HG02943 (cell line): ENCODE results near the gene PIP4K2A.
"Not testable (repeated sequence)": the region's sequence is repeated elsewhere in the genome, so short reads cannot be mapped to it uniquely, and the experiment has no call there.

Experiments used
- ATAC-seq: cut with Tn5 transposase; IDR thresholded peaks from one replicate; pipeline ENCODE4 v1.9.1; 2021; ENCODE audit warnings: mild to moderate bottlenecking, low read depth, moderate library complexity; ENCODE audit not compliant: unreplicated experiment

The PIP4K2A gene

DNA sequence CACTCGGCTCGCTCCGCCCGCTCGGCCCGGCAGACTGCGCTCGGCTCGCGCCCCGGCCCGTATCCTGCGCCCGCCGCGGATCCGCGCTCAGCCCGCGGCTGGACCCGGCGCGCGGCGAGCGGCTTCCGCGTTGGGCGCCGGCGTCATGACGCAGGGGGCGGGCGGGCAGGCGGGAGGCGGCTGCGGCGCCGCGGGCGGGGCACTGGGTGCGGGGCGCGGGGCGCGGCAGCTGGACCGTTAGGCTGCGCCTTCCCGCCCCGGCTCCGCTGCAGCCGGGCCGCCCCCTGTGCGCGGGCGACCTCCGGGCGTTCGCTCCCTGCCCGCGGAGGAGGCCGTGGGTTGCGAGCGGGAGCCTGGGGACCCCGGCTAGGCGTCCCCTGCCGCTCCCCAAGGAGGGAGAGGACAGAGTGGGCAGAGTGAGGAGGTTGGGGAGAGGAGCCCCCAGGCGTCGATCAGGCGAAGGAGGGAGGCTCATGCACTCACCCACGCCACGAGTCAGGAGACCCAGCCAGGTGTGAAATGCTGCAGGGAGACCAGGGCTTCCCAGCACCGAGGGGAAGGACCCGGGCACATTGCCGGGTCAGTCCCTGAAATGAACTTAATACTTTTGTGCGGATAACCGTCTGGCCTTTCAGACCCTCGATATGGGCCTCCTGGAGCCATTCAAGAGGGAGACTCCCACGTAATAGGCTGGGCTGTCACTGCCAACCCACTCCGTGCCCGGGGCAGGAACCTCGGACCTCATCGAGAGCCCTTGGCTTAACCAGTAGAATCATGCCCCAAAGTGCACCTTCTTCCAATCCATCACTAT, at the start of gene PIP4K2A:
Gene PIP4K2A, minus strand, starts transcription at position 100 of the 811 bp plus-strand sequence. CDS start 252 bp downstream, outside the sequence.
- ATAC-seq, result peak; percentile 80

DNA sequence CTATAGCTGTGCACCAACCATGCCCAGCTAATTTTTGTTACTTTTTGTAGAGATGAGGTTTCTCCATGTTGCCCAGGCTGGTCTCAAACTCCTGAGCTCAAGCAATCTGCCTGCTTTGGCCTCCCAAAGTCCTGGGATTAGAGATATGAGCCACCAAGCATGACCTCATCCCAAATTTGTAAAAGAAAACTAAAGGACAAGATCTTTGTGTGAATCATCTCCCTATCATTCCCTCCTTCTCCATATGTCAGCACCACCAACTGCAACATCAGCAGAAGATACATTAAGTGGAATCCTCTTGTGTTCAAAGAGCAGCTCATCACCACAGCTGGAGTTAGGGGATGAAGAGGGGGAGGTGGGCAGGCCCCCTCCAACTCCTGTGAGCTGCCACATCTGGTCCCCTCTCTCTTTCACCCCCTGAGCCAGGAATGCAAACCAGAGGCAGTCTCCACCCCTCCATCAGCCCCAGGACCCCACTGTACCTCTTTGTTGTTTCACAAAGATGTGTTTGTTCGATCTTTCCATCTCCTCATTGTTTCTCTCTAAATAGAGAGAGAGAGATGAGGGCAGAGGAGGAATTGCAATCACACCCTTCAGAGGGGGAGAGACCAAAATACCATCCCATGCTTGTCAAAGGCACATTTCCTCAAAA, 47.3 kb upstream of the PIP4K2A start:
- no peak for ATAC-seq

DNA sequence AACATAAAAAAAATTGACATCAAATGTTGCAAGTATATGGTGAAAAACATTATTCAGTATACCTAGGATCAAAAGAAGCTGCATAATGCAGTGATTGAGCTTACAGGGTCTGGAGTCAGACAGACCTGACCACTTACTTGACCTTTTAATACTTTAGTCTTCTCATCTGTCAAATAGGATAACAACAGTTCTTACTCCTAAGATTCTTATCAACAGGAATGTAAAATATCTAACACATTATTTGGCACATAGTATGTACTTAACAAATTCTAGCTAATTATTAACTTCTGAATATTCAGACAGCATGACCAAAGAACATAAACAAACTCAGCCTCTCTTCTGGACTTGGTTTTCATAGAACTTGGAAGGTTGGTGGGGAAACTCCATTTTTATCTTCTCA, 45.6 kb upstream of the PIP4K2A start:
- no peak for ATAC-seq

GRCh38 chr10:22758867-22759266, 44.5 kb upstream of the PIP4K2A start:
- no peak for ATAC-seq

DNA sequence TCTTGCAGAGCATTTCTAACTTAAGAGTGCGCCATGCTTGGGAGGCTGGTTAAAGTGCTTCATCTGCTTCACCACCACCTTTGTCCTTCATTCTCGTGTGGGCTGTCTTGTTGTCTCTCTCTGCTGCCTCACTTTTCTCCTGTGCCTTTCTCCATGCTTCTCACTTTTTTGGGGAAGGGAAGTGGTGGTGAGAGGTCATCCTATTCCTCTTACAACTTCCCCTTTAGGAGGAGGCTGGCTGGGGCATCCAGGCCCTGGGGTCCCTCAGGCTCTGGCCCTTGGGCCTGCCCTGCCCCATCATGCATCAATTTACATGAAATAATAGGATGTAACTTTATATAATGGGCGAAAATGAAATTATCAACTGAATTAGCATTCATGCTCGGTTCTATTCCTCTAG, 39.9 kb upstream of the PIP4K2A start:
- ATAC-seq, result no peak

DNA sequence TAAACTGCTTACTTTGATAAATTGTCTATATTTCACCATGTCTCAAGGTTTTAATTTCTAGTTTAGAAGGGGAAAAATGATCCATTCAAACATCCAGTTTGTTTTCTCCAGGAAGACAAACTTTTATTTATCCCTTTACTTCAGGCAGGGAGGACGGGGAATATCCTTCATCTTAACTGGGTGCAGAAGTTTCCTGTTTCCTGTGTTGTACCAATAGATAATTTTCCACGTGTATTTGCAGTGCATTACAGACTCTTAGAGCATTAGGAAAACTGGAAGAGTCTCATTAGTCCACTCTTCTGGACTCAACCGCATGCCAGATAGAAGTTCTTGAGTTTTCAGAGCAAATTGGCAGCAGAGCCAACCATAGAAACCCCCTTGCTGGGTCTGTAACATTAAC, 39.4 kb upstream of the PIP4K2A start:
- no peak for ATAC-seq

DNA sequence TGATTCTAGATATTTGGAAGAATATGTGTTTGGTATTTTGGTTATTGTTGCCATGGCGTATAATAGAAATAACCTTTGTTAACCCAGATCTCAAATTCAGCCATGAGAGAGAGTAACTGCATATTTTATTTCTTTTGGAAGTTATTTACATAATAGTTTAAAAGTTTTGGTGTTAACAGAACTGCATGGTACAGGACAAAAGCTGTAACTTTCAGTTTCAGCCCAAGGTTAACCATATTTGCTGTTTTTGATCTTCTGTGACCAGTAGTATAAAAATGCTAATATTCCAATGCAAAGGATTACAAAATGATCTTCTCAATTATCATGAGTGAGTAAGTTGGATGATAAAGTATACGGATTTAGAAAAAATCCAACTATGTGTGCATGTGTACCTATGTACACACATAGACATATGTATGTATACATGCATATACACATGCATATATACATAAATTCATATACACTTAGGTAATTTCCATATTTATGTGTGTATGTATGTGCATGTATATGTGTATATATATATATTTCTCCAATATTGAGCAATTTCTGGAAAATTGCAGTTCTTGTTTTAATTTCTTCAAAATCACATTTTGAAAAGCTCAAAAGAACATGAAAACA, 38.0 kb upstream of the PIP4K2A start:
- ATAC-seq, result no peak

GRCh38 chr10:22750131-22750530, 35.8 kb upstream of the PIP4K2A start:
- no peak for ATAC-seq

GRCh38 chr10:22744858-22745257, 30.5 kb upstream of the PIP4K2A start:
- not testable (repeated sequence) for ATAC-seq

- peak; percentile 95 for ATAC-seq
These were observed 28.3 kb upstream of the PIP4K2A start for GRCh38 chr10:22742678-22743077.

DNA sequence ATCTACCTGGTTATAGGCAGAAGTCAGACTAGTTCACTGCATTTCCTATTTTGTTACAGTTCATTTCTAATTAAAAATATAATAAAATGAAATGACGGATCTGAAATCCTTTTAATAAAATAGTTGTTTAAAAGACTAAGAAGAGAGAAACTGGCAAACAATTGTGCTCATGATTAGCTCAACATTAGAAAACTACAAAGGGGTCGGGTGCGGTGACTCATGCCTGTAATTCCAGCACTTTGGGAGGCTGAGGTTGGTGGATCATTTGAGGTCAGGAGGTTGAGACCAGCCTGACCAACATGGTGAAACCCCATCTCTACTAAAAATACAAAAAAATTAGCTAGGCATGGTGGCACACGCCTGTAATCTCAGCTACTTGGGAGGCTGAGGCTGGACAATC, 27.3 kb upstream of the PIP4K2A start:
- not testable (repeated sequence) for ATAC-seq

DNA sequence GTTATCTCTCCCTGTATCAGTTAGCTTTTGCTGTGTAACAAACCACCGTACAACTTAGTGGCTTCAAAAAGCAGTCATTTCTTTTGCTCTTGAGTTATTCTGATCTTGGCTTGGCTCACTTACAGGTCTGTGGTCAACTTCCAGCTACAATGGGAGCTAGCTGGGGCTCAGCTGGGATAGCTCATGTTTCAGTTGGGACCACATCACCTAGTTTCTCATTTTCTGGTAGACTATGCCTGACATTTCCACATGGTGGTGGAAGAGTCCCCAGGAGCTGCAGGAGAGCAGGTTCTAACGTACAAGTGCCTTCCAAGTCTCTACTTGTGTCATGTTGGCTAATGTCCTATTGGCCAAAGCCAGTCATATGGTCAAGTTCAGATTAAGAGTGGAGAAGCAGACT, 25.8 kb upstream of the PIP4K2A start:
- ATAC-seq, result no peak

DNA sequence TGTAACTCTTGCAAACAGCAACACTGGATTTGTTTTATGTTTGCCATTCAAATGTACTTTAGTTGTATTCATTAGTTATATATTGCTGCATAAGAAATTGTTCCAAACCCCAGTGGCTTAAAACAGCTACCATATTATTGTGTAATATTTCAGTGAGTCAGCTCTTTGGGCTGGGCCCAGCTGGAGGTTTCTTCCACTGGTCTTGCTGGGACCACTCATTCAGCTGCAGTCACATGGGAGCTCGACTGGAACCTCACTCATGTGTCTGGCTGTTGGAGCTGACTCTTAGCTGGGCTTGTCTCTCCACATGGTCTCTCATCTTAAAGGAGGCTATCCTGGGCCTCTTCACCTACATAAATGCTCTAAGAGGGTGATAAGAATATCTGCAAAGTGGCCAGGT, 23.2 kb upstream of the PIP4K2A start:
- ATAC-seq, result no peak

- no peak for ATAC-seq
These were observed 21.8 kb upstream of the PIP4K2A start for GRCh38 chr10:22736134-22736533.

- ATAC-seq, result no peak
These were observed 19.6 kb upstream of the PIP4K2A start for GRCh38 chr10:22733992-22734391.

GRCh38 chr10:22727663-22728062, 13.3 kb upstream of the PIP4K2A start:
- no peak for ATAC-seq

GRCh38 chr10:22727112-22727511, 12.7 kb upstream of the PIP4K2A start:
- no peak for ATAC-seq

DNA sequence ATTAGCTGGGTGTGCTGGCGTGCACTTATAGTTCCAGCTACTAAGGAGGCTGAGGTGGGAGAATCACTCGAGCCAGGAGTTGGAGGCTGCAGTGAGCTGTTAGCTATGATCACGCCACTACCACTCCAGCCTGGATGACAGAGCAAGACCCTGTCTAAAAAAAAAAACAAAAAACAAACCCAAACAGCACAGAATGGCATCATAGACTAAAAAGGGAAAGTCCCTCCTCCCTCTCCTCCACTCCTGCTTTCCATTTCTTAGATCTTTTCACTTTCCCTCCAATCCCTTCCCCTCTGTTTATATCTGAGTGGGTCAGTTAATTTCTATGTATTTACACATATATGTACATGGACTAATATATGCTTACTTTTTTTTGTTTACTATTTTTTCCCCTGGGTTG, 10.4 kb upstream of the PIP4K2A start:
- ATAC-seq, result no peak

GRCh38 chr10:22723783-22724182, 9.4 kb upstream of the PIP4K2A start:
- ATAC-seq, result peak; percentile 57

DNA sequence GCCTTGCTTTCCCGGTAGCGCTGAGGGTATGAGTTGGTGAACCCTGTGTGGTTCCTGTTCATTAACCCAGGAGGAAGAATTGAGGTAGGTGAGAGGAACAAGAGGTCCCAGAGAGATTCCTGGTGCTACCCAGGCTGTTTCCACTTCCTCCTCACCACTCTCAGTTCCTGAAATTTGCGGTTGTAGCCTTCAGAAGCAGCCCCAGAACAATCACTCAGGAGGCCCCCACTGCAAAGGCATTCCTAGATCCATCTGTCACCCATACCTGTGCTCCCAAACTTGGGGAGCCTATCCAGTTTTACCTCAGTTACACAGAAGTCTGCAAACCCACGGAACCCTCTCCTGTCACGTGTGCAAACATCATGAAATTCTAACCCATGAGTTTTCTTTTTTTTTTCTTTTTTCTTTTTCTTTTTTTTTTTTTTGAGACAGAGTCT, 9.0 kb upstream of the PIP4K2A start:
- peak; percentile 69 for ATAC-seq

GRCh38 chr10:22722626-22723169, 8.3 kb upstream of the PIP4K2A start:
- ATAC-seq, result peak; percentile 10
